Right atrium auricular region (tissue), 2 donors: ENCODE measurements around the gene TMPRSS12. TPM values are rescaled to one million over a fixed set of nuclear protein-coding genes. Genes with fewer than 3 reads are reported as not detected.

ENCODE experiments used
- DNase-seq: peaks from one replicate; pipeline ENCODE4 v3.0.0-alpha.2; 2019; ENCODE audit warnings: low spot score
- H3K27ac ChIP-seq, 2 donors: fragments of 200-600 bp; sonication (generic); 1 replicate in 1 of 2; 2 replicates in 1 of 2; pipeline ENCODE4 v1.5.1; 2016 to 2019
- H3K27me3 ChIP-seq, 2 donors: fragments of 200-600 bp; sonication (generic); one replicate each; pipeline versions ENCODE4 v1.5.1 to v1.6.0; 2017 to 2019
- H3K36me3 ChIP-seq: fragments of 200-600 bp; sonication (generic); one replicate; pipeline ENCODE4 v1.5.1; 2016
- H3K4me1 ChIP-seq, 2 donors: fragments of 200-600 bp; sonication (generic); one replicate each; pipeline versions ENCODE4 v1.5.1 to v1.6.0; 2017 to 2019
- H3K4me3 ChIP-seq, 2 donors: fragments of 200-600 bp; sonication (generic); 1 replicate in 1 of 2; 2 replicates in 1 of 2; pipeline ENCODE4 v1.5.1; 2017 to 2019; ENCODE audit warnings: mild to moderate bottlenecking in 1 of 2, moderate library complexity in 1 of 2
- H3K9me3 ChIP-seq, 2 donors: fragments of 200-600 bp; sonication (generic); one replicate each; pipeline ENCODE4 v1.5.1; 2019
- total RNA-seq, 2 donors: library from RNA; depleted of rRNA; stranded (reverse); fragments of >200 nt; gene quantifications; one replicate each; pipeline ENCODE4 v1.1.0, GENCODE V29; 2016
- TF ChIP-seq, protein P1 (sequence below), 2 donors: fragments of 200-600 bp; sonication (generic); IDR thresholded peaks; one replicate each; pipeline ENCODE4 v1.5.1; 2019; ENCODE audit warnings: antibody characterized with exemption in 2 of 2

The TMPRSS12 gene
- total RNA-seq, 2 donors from 2014 or later = not detected

DNA sequence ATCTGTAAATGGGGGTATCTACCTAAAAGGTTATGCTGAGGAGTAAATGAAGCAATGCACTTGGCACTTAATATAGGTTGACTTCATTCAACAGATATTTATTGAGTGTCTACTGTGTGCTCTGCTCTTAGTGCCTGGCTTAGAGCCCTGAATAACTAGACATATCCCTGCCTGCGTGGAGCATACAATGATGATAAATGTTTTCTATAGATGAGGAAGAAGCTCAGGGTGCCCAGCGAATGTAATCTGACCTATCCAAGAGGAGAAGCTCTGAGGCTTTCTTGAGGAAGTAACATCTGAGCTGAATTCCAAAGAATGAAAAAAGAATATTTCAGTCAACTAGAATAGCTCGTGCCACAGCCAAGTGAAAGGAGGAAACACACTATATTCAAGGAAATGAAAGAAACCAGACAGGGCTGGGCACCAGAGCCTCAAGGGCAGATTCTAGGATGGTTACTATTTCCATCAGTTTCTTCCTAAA is 91.7 kb downstream of the TMPRSS12 start:
- H3K4me1 ChIP-seq = peaks cover 0 to 40% of the 10 kb centered on the region in 2 donors
- TF ChIP-seq, protein P1, sequence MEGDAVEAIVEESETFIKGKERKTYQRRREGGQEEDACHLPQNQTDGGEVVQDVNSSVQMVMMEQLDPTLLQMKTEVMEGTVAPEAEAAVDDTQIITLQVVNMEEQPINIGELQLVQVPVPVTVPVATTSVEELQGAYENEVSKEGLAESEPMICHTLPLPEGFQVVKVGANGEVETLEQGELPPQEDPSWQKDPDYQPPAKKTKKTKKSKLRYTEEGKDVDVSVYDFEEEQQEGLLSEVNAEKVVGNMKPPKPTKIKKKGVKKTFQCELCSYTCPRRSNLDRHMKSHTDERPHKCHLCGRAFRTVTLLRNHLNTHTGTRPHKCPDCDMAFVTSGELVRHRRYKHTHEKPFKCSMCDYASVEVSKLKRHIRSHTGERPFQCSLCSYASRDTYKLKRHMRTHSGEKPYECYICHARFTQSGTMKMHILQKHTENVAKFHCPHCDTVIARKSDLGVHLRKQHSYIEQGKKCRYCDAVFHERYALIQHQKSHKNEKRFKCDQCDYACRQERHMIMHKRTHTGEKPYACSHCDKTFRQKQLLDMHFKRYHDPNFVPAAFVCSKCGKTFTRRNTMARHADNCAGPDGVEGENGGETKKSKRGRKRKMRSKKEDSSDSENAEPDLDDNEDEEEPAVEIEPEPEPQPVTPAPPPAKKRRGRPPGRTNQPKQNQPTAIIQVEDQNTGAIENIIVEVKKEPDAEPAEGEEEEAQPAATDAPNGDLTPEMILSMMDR (IDR thresholded peaks at IDR 0.05) = no peak
- no peaks in the 10 kb centered on the region for H3K27me3 ChIP-seq
- no peaks in the 10 kb centered on the region for H3K9me3 ChIP-seq
- H3K36me3 ChIP-seq = peaks cover 20% of the 10 kb centered on the region
- DNase-seq = no peak
- H3K27ac ChIP-seq = peak overlapping the region; percentile 65 to 82
- H3K4me3 ChIP-seq = peak overlapping the region in 1 of 2 donors; percentile 2

DNA sequence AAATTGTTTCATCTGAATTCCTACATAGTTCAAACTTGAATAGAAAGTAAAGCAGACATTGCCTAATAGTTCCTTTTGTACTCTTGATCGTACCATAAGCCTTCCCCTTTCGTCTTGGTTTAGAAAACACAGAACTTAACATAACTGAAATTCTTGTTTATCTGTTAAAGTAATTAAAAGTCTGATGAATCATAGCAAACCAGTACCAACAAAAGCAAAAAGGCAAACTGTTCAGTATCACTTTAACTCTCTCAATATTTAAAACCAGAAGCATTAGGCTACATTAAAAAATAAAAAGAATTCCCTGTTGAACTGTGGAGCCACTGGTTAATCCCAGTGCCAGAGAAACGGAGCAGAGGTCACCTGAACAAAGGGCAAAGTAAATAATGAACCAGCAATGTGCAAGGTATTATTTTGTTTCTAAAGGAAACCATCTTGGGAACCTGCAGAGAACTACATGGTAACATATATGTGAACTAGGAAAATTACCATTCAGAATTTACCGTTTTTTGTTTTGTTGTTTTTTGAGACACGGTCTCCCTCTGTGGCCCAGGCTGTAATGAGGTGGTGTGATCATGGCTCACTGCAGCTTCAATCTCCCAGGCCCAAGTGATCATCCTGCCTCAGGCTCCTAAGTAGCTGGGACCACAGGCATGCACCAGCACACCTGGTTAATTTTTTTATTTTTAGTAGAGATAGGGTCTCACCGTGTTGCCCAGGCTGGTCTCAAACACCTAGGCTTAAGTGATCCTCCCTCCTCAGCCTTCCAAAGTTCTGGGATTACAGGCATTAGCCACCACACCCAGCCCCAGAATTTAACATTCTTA is 92.5 kb downstream of the TMPRSS12 start:
- Histone ChIP-seq H3K4me1 (peaks cover 0 to 40% of the 10 kb centered on the region in 2 donors), H3K27me3 (no peaks in the 10 kb centered on the region)
- TF ChIP-seq, protein P1 (IDR thresholded peaks at IDR 0.05) = no peak

DNA sequence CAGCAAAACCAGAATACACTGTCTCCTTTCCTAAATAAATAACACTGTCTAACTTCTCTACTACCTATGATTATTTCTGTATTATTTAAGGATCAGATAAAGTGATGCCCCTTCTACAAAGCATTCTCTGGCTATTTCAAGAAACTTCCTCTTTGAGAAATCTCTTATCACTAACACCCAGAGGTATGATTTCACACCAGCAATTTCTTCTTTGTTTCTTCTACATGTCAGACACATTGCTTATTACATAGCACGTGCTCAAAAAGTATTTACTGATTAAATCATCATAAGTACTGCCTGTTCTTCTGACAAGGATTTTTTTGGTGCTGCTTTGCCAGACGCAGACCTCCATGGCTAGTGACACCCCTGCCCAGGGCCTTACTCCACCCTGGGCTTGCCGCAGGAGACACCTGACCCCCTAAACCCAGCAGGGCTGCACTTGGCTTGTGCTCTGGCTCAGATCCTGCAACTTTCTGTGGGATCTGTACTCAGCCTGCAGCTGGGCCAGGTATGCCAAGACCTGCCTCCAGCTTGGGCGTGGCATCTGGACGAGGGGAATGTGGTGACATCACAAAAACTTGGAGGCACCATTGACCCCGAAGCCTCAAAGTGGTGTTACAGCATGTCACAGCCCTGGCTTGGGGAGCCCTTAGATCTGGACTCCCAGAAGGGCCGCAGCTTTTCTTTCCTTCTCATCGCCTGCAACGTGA is 94.2 kb downstream of the TMPRSS12 start:
- Histone ChIP-seq H3K4me1 (peaks cover 0 to 37% of the 10 kb centered on the region in 2 donors), H3K27me3 (no peaks in the 10 kb centered on the region), H3K9me3 (no peaks in the 10 kb centered on the region), H3K4me3 (no peak overlapping the region), H3K27ac (no peak overlapping the region), H3K36me3 (no peaks in the 10 kb centered on the region)
- DNase-seq = no peak
- TF ChIP-seq, protein P1 (IDR thresholded peaks at IDR 0.05) = no peak

More for the DNA sequence above, 92.5 kb downstream of the TMPRSS12 start:
- Histone ChIP-seq H3K36me3 (peaks cover 12% of the 10 kb centered on the region), H3K4me3 (no peak overlapping the region), H3K27ac (peak overlapping the region; percentile 65 to 82), H3K9me3 (no peaks in the 10 kb centered on the region)
- no peak for DNase-seq

Other genes starting within 250 kb of the TMPRSS12 start
- gene ATF1, start 78.8 kb upstream of the TMPRSS12 start, total RNA-seq = 10 to 100 TPM; 10.0 to 17.5 TPM
- gene HIGD1C, start 109.6 kb downstream of the TMPRSS12 start, total RNA-seq = not detected
- 10 to 100 TPM; 25.5 to 40.9 TPM for gene SLC11A2, start 183.5 kb downstream of the TMPRSS12 start, total RNA-seq
- gene LETMD1, start 205.4 kb downstream of the TMPRSS12 start, total RNA-seq = 10 to 100 TPM; 22.8 to 27.2 TPM
- gene CSRNP2, start 240.7 kb downstream of the TMPRSS12 start, total RNA-seq = 10 to 100 TPM; 17.1 to 19.4 TPM